GM10248 (cell line): ENCODE results near the gene UXS1.

ENCODE experiments used
- CTCF ChIA-PET: fragments of 300-600 bp; sonication (Branson Sonifier 250); formaldehyde crosslinking; extraction: SDS; loops from one replicate; lab custom pipeline; 2021; ENCODE audit warnings: antibody characterized with exemption; lab: Yijun Ruan, JAX
- POLR2A ChIA-PET: fragments of 350-650 bp; sonication (Branson Sonifier 250); formaldehyde crosslinking; extraction: SDS; loops from one replicate; lab custom pipeline; 2020; ENCODE audit warnings: antibody characterized with exemption; lab: Yijun Ruan, JAX
- DNase-seq: peaks from one replicate; pipeline ENCODE4 v3.0.0; 2012; ENCODE audit errors: extremely low spot score
- TF ChIP-seq, protein P1 (sequence below): IDR thresholded peaks from 2 replicates; pipeline ENCODE4 v1.5.1; 2012; ENCODE audit warnings: mild to moderate bottlenecking, low read depth; ENCODE audit errors: extremely low read depth, missing control alignments, control extremely low read depth

The UXS1 gene

DNA sequence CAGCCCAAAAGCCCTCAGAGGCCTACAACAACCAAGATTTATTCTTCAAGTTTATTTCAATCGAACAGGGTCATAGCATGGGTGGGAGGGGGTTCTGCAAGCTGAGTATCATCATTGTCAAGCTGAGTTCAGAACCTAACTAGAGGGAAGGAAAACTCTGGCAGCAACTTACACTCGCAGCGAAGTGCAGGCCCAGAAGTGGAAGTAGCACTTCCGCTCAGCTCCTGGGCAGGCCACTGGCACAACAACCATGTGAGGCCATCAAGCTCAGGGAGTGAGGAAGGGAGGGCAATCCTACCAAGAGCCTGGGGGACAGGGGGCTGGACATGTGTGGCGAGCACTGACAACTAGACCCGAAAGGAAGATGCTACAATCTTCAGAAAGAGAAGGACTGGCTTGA is 4.8 kb downstream of the UXS1 start:
- ChIA-PET POLR2A (no interaction called here), CTCF (no interaction called here)
- DNase-seq: no peak
- TF ChIP-seq, protein P1, sequence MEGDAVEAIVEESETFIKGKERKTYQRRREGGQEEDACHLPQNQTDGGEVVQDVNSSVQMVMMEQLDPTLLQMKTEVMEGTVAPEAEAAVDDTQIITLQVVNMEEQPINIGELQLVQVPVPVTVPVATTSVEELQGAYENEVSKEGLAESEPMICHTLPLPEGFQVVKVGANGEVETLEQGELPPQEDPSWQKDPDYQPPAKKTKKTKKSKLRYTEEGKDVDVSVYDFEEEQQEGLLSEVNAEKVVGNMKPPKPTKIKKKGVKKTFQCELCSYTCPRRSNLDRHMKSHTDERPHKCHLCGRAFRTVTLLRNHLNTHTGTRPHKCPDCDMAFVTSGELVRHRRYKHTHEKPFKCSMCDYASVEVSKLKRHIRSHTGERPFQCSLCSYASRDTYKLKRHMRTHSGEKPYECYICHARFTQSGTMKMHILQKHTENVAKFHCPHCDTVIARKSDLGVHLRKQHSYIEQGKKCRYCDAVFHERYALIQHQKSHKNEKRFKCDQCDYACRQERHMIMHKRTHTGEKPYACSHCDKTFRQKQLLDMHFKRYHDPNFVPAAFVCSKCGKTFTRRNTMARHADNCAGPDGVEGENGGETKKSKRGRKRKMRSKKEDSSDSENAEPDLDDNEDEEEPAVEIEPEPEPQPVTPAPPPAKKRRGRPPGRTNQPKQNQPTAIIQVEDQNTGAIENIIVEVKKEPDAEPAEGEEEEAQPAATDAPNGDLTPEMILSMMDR: no peak

DNA sequence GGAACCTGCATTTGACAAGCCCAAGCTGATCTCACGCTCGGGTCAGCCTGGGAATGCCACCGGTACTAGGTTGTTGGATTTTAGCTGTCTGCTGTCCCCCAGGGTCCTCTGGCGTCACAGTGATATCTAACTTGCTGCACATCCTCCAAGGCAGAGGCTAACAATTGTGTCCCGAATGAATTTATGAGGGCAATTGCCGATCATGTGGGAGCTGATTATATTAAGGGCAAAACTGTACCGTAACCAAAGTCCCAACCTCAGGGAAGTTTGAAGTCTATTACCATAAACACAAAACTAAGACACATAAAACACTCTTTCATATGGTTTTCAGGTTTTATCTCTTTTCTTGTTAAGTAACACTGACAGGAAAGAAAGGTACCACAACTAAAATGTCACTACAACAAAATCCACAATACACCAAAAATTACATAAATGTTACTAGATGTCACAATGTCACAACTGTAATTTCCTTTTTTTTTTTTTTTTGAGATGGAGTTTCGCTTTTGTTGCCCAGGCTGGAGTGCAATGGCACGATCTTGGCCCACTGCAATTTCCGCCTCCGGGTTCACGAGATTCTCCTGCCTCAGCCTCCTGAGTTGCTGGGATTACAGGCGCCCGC is 6.7 kb downstream of the UXS1 start:
- TF ChIP-seq, protein P1: no peak

DNA sequence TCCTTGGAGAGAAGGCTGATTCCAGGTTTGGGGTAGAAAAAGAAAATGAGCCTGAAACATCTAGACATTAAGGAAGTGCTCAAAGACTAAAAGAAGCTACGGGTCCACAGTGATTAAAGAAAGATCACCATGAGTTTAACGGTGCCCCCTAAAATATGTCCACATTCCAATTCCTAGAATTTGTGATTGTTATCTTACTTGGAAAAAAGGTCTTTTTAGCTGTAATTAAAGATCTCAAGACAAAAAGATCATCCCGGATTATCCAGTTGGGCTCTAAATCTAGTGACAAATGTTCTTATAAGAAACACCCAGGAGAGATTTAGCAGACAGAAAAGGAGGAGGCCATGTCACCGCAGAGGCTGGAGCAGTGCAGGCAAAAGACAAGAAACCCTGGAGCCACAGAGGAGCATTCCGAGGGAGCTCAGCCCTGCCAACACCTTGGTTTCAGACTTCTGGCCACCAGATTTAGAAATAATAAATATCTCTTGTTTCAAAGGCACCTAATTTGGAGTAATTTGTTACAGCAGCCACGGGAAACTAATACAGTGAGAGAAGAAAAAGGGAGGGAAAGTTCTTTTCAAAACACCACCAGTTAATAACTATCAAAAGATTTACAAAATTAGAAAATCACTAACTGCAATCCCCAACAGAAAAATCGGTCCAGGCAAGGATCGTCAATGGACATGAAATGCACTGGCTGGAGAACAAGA is 8.5 kb downstream of the UXS1 start:
- POLR2A ChIA-PET: no interaction called here
- DNase-seq: no peak
- CTCF ChIA-PET: no interaction called here
- TF ChIP-seq, protein P1: no peak

More for the DNA sequence above, 6.7 kb downstream of the UXS1 start:
- ChIA-PET POLR2A (no interaction called here), CTCF (interaction anchor here (1.1 kb wide), 1 partner anchor 359 kb away, joined by 3 read pairs; no protein-coding TSS in a partner anchor)
- DNase-seq: no peak

DNA sequence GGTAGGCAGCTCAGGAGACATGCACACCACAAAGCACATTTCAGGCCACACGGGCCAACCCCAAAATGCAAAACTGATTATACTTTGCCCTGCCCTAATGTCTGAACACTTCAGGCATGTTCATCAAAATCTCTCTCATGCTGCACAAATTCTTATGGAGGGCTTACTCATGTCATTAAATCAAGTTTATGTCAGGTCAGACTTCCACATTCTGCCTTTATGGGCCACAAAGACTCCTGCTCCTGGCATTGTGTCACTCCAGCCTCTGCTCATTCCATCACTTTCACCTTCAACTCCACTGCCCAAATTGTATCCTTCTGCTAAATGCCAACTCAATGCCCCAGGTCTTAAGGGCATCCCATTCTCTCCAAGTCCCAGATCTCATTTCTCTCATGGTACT is 9.2 kb downstream of the UXS1 start:
- DNase-seq: no peak
- CTCF ChIA-PET: interaction anchor here (1.3 kb wide), 1 partner anchor 46 kb away, joined by 3 read pairs; no protein-coding TSS in a partner anchor
- TF ChIP-seq, protein P1: no peak

DNA sequence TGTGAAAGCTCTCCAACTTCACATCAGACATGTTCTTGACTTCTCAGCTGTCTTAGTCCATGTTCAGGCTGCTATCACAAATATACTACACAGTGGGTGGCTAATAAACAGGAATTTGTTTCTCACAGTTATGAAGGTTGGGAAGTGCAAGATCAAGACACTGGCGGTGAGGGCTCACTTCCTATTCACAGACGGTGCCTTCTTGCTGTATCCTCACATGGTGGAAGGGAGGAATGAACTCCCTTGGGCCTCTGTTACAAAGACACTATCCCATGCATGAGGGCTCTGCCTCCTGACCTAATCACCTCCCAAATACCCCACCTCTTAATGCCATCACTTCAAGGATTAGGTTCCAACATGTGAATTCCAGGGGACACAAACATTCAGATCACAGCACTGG is 9.7 kb downstream of the UXS1 start:
- ChIA-PET CTCF (interaction anchor here (1.3 to 3.2 kb wide), 2 partner anchors 18 to 45 kb away, joined by 3 to 16 read pairs; no protein-coding TSS in a partner anchor), POLR2A (no interaction called here)
- TF ChIP-seq, protein P1: no peak
- DNase-seq: no peak

More for the DNA sequence above, 9.2 kb downstream of the UXS1 start:
- POLR2A ChIA-PET: no interaction called here

DNA sequence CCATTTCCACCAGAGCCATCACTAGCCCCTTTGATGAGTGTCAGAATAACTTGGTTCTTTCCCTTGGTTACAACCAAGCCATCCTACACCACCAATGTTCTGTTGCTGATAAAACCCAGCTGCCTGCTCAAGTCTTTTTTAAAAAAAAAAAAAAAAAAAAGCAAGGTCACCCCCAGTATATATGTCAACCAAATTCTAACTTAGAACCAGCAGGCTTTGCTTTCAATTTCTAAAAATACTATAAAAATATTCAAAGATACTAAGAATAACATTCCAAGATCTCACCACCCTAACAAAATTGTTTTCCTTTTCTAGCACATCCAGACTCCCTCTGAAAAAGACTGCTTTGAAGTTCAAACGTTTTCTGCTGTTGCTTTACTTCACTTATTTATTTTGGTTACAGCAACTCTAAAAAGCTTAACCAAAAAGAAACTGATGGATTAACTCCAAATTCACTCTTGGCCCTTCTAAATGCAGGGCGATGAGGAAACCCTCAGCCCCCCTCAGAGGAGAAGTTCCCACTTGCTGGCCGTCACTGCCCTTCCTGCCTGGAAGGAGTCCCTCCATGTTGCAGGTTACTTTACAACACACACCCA is 10.9 kb downstream of the UXS1 start:
- DNase-seq: no peak
- POLR2A ChIA-PET: no interaction called here
- CTCF ChIA-PET: interaction anchor here (0.9 to 3.2 kb wide), 5 partner anchors 9 to 68 kb away, joined by 3 to 16 read pairs (median 3); no protein-coding TSS in a partner anchor
- TF ChIP-seq, protein P1: no peak
